Measurements from ENCODE around the gene CTNNBL1. TPM values are rescaled to one million over a fixed set of nuclear protein-coding genes. Genes with fewer than 3 reads are reported as not detected.

CTNNBL1 gene
- total RNA-seq, 2 experiments from 2014 or later = 67.3 to 74.9 TPM

DNA sequence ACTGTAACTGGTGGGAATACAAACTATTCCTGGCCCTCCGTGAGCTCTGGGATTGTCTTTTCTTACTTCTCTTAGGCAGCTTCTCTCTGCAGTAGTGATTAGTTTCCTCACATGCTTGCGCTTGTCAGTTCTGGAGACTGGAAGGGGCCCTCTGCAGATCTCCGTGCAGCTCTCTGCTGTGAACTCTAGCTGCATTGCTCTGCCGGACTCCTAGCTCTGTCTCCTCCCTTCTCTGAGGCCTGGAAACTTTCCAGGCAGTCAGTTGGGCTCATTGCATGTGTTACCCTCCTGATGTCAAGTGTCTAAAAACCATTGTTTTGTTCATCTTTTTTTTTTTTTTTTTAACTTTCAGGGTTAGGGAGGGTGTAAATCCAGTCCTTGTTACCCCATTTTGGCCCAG, 102.3 kb downstream of the CTNNBL1 start:
- no peak for DNase-seq
- intact Hi-C loops (cut with micrococcal nuclease) = no loop called here

DNA sequence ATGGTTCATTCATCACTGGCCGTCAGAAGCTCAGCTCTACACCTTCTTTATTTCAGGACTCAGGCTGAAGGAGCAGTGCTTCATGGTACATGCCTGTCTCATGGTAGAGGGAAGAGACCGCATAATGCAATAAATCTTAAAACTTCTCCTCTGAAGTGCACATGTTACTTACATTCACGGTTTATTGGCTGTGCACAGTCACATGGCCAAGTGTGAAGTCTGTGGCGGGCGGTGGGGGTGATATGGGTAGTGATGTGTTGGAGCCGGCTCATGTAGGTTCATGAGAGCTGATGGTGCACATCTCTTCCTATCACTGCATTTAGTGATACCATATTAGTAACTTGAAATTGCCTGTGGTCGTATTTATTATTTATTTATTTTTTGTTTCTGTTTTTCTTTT, 102.9 kb downstream of the CTNNBL1 start:
- Mint-ChIP-seq H3K4me3 (no peak overlapping the region), H3K27me3 (no peaks in the 10 kb centered on the region), H3K36me3 (ENCODE audit: low read depth) (peaks cover 30% of the 10 kb centered on the region), H3K4me1 (ENCODE audit: low read depth) (no peaks in the 10 kb centered on the region), H3K27ac (no peak overlapping the region), H3K9me3 (peaks cover 4% of the 10 kb centered on the region)
- TF ChIP-seq, protein P1, sequence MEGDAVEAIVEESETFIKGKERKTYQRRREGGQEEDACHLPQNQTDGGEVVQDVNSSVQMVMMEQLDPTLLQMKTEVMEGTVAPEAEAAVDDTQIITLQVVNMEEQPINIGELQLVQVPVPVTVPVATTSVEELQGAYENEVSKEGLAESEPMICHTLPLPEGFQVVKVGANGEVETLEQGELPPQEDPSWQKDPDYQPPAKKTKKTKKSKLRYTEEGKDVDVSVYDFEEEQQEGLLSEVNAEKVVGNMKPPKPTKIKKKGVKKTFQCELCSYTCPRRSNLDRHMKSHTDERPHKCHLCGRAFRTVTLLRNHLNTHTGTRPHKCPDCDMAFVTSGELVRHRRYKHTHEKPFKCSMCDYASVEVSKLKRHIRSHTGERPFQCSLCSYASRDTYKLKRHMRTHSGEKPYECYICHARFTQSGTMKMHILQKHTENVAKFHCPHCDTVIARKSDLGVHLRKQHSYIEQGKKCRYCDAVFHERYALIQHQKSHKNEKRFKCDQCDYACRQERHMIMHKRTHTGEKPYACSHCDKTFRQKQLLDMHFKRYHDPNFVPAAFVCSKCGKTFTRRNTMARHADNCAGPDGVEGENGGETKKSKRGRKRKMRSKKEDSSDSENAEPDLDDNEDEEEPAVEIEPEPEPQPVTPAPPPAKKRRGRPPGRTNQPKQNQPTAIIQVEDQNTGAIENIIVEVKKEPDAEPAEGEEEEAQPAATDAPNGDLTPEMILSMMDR (IDR thresholded peaks at IDR 0.05) = no peak
- CTCF ChIA-PET = no interaction called here
- ATAC-seq = no peak
- POLR2A ChIA-PET = no interaction called here
- peak; percentile 2 for DNase-seq
- intact Hi-C loops (cut with micrococcal nuclease) = no loop called here

More for the DNA sequence above, 102.3 kb downstream of the CTNNBL1 start:
- Mint-ChIP-seq H3K36me3 (ENCODE audit: low read depth) (peaks cover 36% of the 10 kb centered on the region), H3K4me3 (no peak overlapping the region), H3K27me3 (no peaks in the 10 kb centered on the region), H3K4me1 (ENCODE audit: low read depth) (no peaks in the 10 kb centered on the region), H3K27ac (no peak overlapping the region), H3K9me3 (peaks cover 4% of the 10 kb centered on the region)
- ATAC-seq = no peak
- TF ChIP-seq, protein P1 (IDR thresholded peaks at IDR 0.05) = no peak
- CTCF ChIA-PET = no interaction called here
- POLR2A ChIA-PET = no interaction called here

DNA sequence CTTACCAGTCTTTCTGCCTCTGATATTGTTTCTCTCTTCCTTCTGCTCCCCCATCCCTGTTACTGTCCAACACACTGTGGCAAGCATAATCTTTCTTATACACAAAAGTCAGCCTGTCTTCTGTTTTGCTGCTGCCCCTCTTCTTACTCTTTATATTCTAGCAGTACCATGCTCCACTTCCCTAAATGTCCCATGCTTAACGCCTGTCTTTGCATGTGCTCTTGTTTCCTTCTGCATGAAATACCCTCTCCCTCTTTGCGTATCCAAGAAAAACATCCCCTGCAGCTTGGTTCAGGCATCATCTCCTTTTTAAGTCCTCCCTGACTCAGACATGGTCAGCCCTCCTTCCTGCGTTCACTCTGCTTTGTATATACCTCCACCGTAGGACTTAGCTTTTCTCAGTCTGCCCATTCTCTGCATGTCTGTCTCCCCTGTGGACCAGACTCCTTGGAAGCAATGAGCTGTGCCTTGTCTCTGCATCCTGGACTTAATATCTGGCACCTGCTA, 103.9 kb downstream of the CTNNBL1 start:
- CTCF ChIA-PET = no interaction called here
- H3K27ac Mint-ChIP-seq = no peak overlapping the region
- TF ChIP-seq, protein P1 (IDR thresholded peaks at IDR 0.05) = no peak
- H3K36me3 Mint-ChIP-seq (ENCODE audit: low read depth) = peaks cover 25% of the 10 kb centered on the region
- no peak for DNase-seq
- POLR2A ChIA-PET = no interaction called here
- H3K4me3 Mint-ChIP-seq = no peak overlapping the region
- intact Hi-C loops (cut with micrococcal nuclease) = no loop called here
- H3K27me3 Mint-ChIP-seq = no peaks in the 10 kb centered on the region
- no peaks in the 10 kb centered on the region for H3K9me3 Mint-ChIP-seq
- no peaks in the 10 kb centered on the region for H3K4me1 Mint-ChIP-seq (ENCODE audit: low read depth)
- no peak for ATAC-seq

DNA sequence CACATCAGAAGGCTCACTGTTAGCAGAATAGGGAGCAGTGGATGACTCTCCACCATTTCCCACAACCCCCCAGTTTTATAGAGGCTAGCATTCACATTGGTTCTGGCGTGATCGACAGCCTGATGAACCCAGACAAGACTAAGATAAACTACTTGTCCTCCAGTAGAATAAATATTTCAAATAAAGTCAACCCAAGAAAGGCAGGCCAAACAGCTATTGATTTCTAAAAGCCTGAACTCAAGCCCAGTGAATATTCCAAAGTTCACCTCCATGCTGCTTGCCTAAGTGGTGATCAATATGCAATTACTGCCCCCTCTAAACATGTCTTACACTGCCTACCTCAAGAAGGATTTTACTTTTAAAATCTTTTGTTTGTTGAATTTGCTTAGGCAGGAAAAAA, 104.5 kb downstream of the CTNNBL1 start:
- no peak for DNase-seq
- TF ChIP-seq, protein P1 (IDR thresholded peaks at IDR 0.05) = no peak
- intact Hi-C loops (cut with micrococcal nuclease) = no loop called here
- CTCF ChIA-PET = no interaction called here
- Mint-ChIP-seq H3K4me1 (ENCODE audit: low read depth) (no peaks in the 10 kb centered on the region), H3K9me3 (no peaks in the 10 kb centered on the region), H3K27me3 (no peaks in the 10 kb centered on the region), H3K36me3 (ENCODE audit: low read depth) (peaks cover 28% of the 10 kb centered on the region), H3K4me3 (no peak overlapping the region), H3K27ac (no peak overlapping the region)
- no peak for ATAC-seq
- POLR2A ChIA-PET = no interaction called here

DNA sequence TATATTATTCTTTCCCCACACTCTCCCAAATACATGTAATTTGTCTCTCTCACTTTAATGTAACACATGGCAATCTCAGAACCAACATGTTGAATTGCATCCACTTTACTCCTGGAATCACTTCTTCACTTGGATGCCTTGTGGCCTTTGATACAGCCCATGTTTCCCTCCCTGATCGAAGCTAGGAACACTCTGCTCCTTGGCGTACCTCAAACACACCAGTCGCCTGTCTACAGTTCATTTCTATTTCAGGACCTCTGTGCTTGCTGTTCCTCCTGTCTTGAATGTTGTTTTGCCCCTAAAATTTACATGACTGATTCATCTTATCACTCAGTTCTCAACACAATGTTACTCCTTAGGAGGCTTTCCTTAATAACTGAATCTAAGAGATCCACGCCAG, 106.8 kb downstream of the CTNNBL1 start:
- Mint-ChIP-seq H3K4me1 (ENCODE audit: low read depth) (no peaks in the 10 kb centered on the region), H3K27ac (no peak overlapping the region), H3K4me3 (no peak overlapping the region), H3K27me3 (no peaks in the 10 kb centered on the region), H3K36me3 (ENCODE audit: low read depth) (peaks cover 37% of the 10 kb centered on the region), H3K9me3 (no peaks in the 10 kb centered on the region)
- ChIA-PET CTCF (interaction anchor here (0.6 kb wide), 1 partner anchor 66 kb away, joined by 3 read pairs; no protein-coding TSS in a partner anchor), POLR2A (no interaction called here)
- TF ChIP-seq, protein P1 (IDR thresholded peaks at IDR 0.05) = no peak
- intact Hi-C loops (cut with micrococcal nuclease) = no loop called here
- ATAC-seq = no peak
- DNase-seq = no peak
